ENCODE results near the gene RPP25.
"Not testable (repeated sequence)": the region's sequence is repeated elsewhere in the genome, so short reads cannot be mapped to it uniquely, and the experiment has no call there.

The RPP25 gene

DNA sequence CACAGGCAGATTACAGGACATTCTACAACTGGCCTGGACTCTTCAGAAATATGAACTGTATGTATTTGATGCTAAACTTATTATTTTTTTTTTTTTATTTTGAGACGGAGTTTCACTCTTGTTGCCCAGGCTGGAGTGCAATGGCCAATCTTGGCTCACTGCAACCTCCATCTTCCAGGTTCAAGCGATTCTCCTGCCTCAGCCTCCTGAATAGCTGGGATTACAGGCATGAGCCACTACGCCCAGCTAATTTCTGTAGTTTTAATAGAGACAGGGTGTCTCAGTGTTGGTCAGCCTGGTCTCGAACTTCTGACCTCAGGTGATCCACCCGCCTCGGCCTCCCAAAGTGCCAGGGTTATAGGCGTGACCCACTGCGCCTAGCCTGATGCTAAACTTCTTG is 42.8 kb downstream of the RPP25 start:
- DNase-seq, result not testable (repeated sequence)

DNA sequence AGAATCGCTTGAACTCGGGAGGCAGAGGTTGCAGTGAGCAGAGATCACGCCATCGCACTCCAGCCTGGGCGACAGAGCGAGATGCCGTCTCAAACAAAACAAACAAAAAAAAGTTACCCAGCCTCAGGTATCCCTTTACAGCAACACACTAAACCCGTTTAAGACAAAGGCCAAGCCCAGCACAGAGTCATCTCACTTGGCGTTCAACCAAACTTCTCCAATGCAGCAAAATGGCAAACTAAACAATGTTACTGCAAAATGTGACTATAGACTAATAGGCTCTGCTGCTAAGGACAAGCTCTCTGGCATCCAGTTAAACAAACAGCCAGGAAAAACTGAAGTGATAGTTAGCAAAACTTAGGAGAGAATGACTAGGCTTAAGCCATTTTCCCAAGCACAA is 43.5 kb downstream of the RPP25 start:
- DNase-seq, result no peak

DNA sequence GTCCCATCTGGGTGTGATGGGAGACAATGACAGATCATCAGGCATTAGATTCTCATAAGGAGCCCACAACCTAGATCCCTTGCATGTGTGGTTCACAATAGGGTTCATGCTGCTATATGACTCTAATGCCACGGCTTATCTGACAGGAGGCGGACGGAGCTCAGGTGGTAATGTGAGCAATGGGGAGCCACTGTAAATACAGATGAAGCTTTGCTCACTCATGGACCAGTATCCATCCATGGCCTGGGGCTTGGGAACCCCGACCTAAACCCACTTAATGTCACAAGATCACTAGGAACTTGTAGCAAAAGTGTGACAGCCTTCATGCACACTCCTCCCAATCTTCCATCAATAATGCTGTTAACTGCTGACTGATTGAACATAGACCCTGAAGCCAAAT is 47.9 kb downstream of the RPP25 start:
- no peak for DNase-seq

DNA sequence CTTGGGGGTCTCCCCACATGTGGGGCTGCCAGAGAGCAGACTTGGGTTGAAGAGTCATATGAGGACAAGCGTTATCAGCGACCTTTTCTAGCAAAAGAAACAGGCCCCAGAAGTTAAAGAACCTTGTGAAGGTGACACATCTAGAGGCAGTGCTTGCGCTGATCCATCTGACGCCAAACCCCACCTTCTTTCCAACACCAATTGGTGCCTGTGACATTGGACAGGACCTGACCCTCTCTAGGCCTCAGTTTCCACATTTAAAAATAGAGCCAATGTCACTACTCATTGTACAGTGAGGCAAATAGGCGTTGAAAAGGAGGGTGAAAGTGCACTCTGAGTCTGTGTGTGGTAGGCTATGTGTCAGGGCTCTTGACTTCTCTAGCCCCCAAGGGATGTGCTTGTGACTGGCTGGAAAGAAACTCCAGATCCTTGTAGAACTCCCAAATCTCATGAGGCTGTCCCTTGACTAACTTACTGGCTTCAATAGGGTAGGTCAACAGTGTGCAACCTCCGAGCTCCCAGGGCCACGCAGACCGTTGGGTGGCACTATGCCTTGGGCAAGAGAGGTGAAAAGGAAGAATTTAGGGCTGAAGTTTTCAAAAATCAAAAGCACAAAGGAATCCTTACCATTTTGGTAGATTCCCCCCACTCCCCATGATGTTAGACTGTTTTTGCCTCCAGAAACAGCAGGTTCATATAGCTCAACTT is 49.3 kb downstream of the RPP25 start:
- DNase-seq, result no peak

DNA sequence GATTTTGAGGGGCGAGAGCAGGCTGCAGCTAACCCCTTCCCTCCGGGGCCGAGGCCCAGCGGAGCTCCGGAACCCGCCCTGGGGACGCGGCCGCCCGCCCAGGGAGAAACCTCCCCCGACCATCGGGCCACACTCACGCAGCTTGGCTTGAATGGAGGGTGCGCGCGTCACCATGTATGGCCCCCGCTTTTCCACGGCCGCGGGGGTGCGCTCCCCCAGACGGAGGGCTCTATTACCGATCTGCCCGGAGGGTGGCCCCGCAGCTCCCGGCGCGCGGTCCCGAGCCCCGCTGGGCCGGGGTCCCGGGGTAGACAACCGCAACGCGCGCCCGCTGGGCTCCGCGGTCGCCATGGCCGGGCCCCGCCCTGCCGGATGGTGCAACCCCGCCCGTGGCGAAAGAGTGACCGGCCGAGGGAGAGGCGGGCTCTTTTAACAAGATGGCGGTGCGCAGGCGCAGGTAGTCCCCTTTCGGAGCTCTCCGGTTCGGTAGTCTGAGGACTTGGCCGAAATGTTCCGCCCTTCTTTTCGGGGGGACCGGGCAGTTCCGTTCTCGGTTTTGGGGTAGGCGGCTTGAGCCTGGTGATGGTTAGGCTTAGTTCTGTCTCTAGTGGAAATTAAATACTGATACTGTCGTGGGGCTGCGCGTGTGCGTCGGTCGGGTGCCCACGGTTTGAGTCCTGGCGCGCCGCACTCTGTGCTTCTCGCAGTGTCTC is 50.0 kb downstream of the RPP25 start, which contains the start of gene FAM219B:
FAM219B (minus strand) TSS at position 402 of the 713 bp plus-strand sequence; CDS start at position 351, 51 bp downstream.
- DNase-seq, result peak; percentile 79

DNA sequence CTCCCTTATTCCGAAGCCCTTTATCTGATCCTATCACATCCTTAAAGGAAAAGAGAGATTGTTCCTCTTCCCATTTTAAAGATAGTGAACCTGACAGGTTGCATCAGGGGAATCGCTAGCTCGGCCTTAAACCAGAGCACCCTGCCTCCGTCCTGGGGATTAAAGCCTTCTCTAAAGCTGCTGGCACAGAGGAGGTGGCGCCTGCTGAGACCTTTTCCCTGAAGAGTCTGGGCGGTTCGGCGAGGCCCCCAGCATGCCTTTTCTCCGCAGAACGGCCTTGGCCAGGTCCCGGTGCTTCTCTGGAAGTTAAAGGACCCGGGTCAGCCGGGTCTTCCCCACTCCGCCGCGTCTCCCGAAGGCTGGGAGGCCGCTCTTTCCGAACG is 50.5 kb downstream of the RPP25 start:
- peak; percentile 27 for DNase-seq

Data from CD4-positive, alpha-beta T cell treated with Interleukin-12 subunit alpha and Interleukin-12 subunit beta, for 1 hour (primary cell).